Esophagus (tissue), 2 donors: ENCODE data around the gene CREBBP. TPM values are rescaled to one million over a fixed set of nuclear protein-coding genes. Genes with fewer than 3 reads are reported as not detected.

Experiments
- H3K27ac ChIP-seq, 2 donors: one replicate each; pipeline ENCODE4 v1.5.1; 2013; ENCODE audit warnings: low read depth in 2 of 2, mild to moderate bottlenecking in 2 of 2, inconsistent platforms in 1 of 2, low read length in 1 of 2, moderate library complexity in 1 of 2
- H3K27me3 ChIP-seq, 2 donors: one replicate each; pipeline ENCODE4 v1.6.1; 2013; ENCODE audit warnings: low read length in 2 of 2, control low read depth in 1 of 2, mild to moderate bottlenecking in 1 of 2; ENCODE audit not compliant: insufficient read depth in 2 of 2, control insufficient read depth in 1 of 2
- H3K36me3 ChIP-seq, 2 donors: one replicate each; pipeline ENCODE4 v1.6.1; 2013; ENCODE audit warnings: low read length in 1 of 2; ENCODE audit not compliant: control insufficient read depth in 2 of 2, insufficient read depth in 2 of 2
- H3K4me1 ChIP-seq, 2 donors: one replicate each; pipeline ENCODE4 v1.6.1; 2013; ENCODE audit warnings: low read length in 1 of 2; ENCODE audit not compliant: control insufficient read depth in 2 of 2, insufficient read depth in 2 of 2
- H3K4me3 ChIP-seq, 2 donors: one replicate each; pipeline ENCODE4 v1.5.1; 2013; ENCODE audit warnings: low read length in 2 of 2, mild to moderate bottlenecking in 2 of 2, low read depth in 1 of 2, moderate library complexity in 1 of 2
- H3K9me3 ChIP-seq, 2 donors: one replicate each; pipeline ENCODE4 v1.6.1; 2013; ENCODE audit warnings: mild to moderate bottlenecking in 2 of 2, low read depth in 1 of 2, low read length in 1 of 2, moderate library complexity in 1 of 2; ENCODE audit not compliant: control insufficient read depth in 2 of 2, insufficient read depth in 1 of 2
- WGBS, 2 donors: extraction: QIAGEN DNeasy Blood & Tissue Kit; methylation state at CpG; one replicate each; pipeline ENCODE4 v1.1.7; 2013; 5-methylcytosine and 5-hydroxymethylcytosine counted together
- polyA plus RNA-seq, 2 donors: library from polyadenylated mRNA; stranded (reverse); fragments of 200-250 nt; gene quantifications; one replicate each; pipeline ENCODE4 v1.2.3, GENCODE V29; 2013
- donor health status: healthy with polysubstance abuse.
- donor health status: Bipolar disorder and iron deficiency.

The CREBBP gene
- polyA plus RNA-seq, 2 donors: 8.4 to 20.2 TPM

DNA sequence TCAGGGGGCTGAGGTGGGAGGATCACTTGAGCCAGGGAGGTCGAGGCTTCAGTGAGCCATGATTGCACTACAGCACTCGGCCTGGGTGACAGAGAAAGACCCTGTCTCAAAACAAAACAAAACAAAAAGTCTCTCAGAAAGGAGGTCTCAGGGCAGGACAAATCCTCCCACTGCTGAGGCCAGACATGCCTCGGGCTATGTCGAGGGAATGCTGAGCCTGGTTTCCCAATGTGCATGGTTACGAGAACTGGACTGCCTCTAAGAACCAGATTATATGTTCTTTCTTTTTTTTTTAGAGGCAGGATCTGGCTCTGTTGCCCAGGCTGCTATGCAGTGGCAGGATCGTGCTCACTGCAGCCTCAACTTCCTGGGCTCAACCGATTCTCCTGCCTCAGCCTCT lies 190.8 kb downstream of the CREBBP start:
- Histone ChIP-seq H3K4me3 (no peak overlapping the region), H3K27ac (no peak overlapping the region), H3K36me3 (peaks cover 6 to 15% of the 10 kb centered on the region in 2 donors), H3K4me1 (peaks cover 3% of the 10 kb centered on the region in 2 donors), H3K27me3 (no peaks in the 10 kb centered on the region), H3K9me3 (no peaks in the 10 kb centered on the region)
- WGBS, 2 donors: 93 to 95% methylated on average over 7 of the region's 7 CpGs

DNA sequence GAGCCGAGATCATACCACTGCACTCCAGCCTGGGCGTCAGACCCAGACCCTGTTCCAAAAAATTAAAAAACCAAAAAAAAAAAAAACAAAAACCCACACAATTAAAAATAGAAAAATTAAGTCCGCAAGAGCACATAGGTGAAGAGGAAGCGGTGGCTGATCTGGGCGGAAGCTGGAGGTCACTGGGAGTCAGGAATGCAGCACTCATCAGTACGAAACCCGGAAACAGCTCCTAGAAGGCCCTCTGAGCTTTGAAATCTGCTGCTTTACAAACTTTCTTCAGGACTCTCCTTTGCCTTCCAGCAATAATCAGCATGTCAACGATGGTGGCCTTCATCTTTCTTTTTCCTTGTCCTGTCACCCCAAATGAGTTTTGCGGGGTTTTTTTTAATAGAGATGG lies 192.7 kb downstream of the CREBBP start:
- 89 to 96% methylated on average over 9 of the region's 9 CpGs for WGBS, 2 donors
- Histone ChIP-seq H3K27ac (no peak overlapping the region), H3K9me3 (no peaks in the 10 kb centered on the region), H3K4me1 (peaks cover 3% of the 10 kb centered on the region in 2 donors), H3K4me3 (no peak overlapping the region), H3K27me3 (no peaks in the 10 kb centered on the region), H3K36me3 (peaks cover 6 to 15% of the 10 kb centered on the region in 2 donors)

DNA sequence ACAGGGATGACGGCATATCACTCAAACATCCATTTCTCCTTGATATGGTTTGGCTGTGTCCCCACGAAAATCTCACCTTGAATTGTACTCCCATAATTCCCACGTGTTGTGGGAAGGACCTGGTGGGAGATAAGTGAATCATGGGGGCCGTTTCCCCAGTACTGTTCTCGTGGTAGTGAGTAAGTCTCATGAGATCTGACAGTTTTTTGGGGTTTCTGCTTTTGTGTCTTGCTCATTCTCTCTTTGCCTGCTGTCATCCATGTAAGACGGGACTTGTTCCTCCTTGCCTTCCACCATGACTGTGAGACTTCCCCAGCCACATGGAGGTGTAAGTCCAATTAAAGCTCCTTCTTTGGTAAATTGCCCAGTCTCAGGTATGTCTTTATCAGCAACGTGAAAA lies 193.5 kb downstream of the CREBBP start:
- no peaks in the 10 kb centered on the region for H3K9me3 ChIP-seq
- H3K4me1 ChIP-seq: peaks cover 3% of the 10 kb centered on the region in 2 donors
- WGBS, 2 donors: 77 to 87% methylated on average over 7 of the region's 7 CpGs
- no peak overlapping the region for H3K27ac ChIP-seq
- no peak overlapping the region for H3K4me3 ChIP-seq
- peaks cover 6 to 15% of the 10 kb centered on the region in 2 donors for H3K36me3 ChIP-seq
- H3K27me3 ChIP-seq: no peaks in the 10 kb centered on the region

DNA sequence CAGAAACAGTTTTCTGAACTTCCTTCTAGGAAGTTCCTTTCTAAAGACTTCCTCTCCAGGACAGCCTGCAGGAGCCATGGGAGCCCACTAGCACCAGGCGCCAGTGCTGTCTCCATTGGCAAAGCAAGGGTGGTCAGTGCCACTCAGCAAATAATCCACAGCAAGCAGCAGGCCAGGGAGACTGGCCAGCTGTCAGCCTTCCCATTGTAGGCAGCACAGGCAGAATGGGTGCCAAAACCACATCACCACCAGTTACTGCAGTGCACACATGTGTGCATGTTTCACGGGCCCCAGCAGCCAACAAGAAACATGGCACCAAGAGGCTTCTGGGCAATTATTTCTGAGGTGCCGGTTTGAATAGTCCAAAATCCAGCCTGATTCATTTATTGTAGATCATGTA lies 199.3 kb downstream of the CREBBP start:
- Histone ChIP-seq H3K9me3 (no peaks in the 10 kb centered on the region), H3K27me3 (no peaks in the 10 kb centered on the region), H3K4me3 (no peak overlapping the region), H3K27ac (no peak overlapping the region), H3K36me3 (peaks cover 12 to 43% of the 10 kb centered on the region in 2 donors), H3K4me1 (no peaks in the 10 kb centered on the region)
- 76 to 90% methylated on average over 3 of the region's 3 CpGs for WGBS, 2 donors

DNA sequence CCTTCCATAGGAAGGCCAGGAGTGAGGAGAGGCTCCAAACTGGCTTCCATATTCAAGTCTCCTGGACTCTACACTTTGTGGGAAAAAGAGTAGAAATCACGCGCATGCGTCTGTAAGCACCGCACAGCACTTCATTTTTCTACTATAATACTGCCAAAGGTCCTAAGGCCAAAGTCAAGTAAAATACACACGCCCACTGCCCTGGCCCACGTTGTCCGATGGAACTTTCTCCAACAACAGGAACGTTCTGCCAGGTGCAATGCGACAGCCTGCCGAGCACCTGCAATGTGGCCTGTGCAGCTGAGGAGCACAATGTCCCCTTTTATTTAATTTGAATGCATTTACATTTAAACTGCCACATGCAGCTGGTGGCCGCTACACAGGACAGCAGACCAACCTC lies 202.5 kb downstream of the CREBBP start:
- no peaks in the 10 kb centered on the region for H3K27me3 ChIP-seq
- H3K4me3 ChIP-seq: no peak overlapping the region
- WGBS, 2 donors: 92 to 96% methylated on average over 11 of the region's 11 CpGs
- H3K36me3 ChIP-seq: peaks cover 6 to 58% of the 10 kb centered on the region in 2 donors
- no peaks in the 10 kb centered on the region for H3K9me3 ChIP-seq
- H3K27ac ChIP-seq: no peak overlapping the region
- H3K4me1 ChIP-seq: no peaks in the 10 kb centered on the region

DNA sequence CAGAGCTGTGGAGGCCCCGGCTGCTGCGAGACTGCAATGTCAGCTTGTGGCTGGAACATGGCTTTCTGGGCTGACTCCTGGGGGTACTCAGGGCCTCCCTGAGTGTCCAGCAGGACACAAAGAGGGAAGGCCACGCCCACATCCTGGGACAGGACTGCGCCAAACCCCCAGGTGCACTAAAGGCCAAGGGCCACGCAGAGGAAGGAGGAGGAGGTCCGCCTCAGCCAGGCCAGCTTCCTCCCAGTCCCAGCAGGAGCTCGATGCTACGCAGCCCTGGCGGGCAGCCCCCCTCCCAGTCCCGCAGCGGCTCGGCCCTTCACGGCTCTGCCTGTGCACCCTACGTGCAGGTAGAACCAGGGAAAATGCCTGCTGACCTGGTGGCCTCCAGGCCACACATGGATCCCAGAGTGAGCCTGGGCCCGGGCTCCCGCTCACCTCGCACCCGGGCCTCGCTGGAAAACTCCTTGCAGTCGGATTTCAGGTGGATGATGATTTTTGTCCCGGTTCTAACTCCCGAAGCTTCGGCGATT lies 204.8 kb downstream of the CREBBP start:
- Histone ChIP-seq H3K27ac (no peak overlapping the region), H3K4me3 (no peak overlapping the region), H3K9me3 (no peaks in the 10 kb centered on the region), H3K4me1 (no peaks in the 10 kb centered on the region), H3K27me3 (no peaks in the 10 kb centered on the region), H3K36me3 (peaks cover 10 to 70% of the 10 kb centered on the region in 2 donors)
- WGBS, 2 donors: 92% methylated on average over 24 of the region's 24 CpGs

Other genes starting within 250 kb of the CREBBP start
- 10 to 100 TPM in 1 of 2 donors, 1 to 10 TPM in 1; 3.5 to 23.8 TPM for gene DNASE1, start 226.0 kb downstream of the CREBBP start, polyA plus RNA-seq
- gene TRAP1, start 163.2 kb downstream of the CREBBP start, polyA plus RNA-seq: 10 to 100 TPM; 46.8 to 87.9 TPM
- 1 to 10 TPM; 3.8 to 4.5 TPM for gene ADCY9, start 235.7 kb upstream of the CREBBP start, polyA plus RNA-seq